SK-N-SH (cell line): ENCODE results near the gene IPCEF1. TPM values are rescaled to one million over a fixed set of nuclear protein-coding genes. Genes with fewer than 3 reads are reported as not detected.

Experiments used
- CTCF ChIA-PET: fragments of 300-600, 350-600 bp; formaldehyde crosslinking; extraction: SDS; loops from one replicate; lab custom pipeline; 2021; lab: Yijun Ruan, JAX
- POLR2A ChIA-PET: fragments of 350-600 bp; sonication (Branson Sonifier 250); formaldehyde crosslinking; extraction: SDS; loops from one replicate; lab custom pipeline; 2020; ENCODE audit warnings: antibody characterized with exemption, inconsistent platforms; lab: Yijun Ruan, JAX
- DNase-seq: peaks from one replicate; pipeline ENCODE4 v3.0.0; 2012
- H2AFZ ChIP-seq: fragments of 200-600 bp; sonication (generic); 2 replicates; pipeline ENCODE4 v1.8.1; 2016; ENCODE audit warnings: antibody characterized with exemption, mild to moderate bottlenecking, low read depth
- H3F3A ChIP-seq: fragments of 200-600 bp; sonication (generic); replicated peaks from 2 replicates; pipeline ENCODE3; 2016; ENCODE audit warnings: antibody characterized with exemption, mild to moderate bottlenecking; ENCODE audit not compliant: insufficient read depth
- H3K27ac ChIP-seq, 2 experiments: fragments of 200-500 bp in 1 of 2; fragments of 200-600 bp in 1 of 2; sonication (Bioruptor generic) in 1 of 2; sonication (generic), shearing (Covaris generic) in 1 of 2; 2 replicates each; pipeline versions ENCODE4 v1.5.1 to v1.6.1; 2014 to 2016; ENCODE audit warnings: low read depth in 2 of 2, inconsistent platforms in 1 of 2, low read length in 1 of 2, mild to moderate bottlenecking in 1 of 2, mixed read lengths in 1 of 2
- H3K27me3 ChIP-seq: fragments of 200-600 bp; sonication (generic), shearing (Covaris generic); 2 replicates; pipeline ENCODE4 v1.6.1; 2016; ENCODE audit warnings: mixed run types; ENCODE audit not compliant: insufficient read depth
- H3K36me3 ChIP-seq, 2 experiments: fragments of 200-500 bp in 1 of 2; fragments of 200-600 bp in 1 of 2; sonication (Bioruptor generic) in 1 of 2; sonication (generic) in 1 of 2; replicated peaks in 1 of 2; 2 replicates each; pipeline versions ENCODE3 to v1.5.1; 2014 to 2016; ENCODE audit warnings: low read length in 1 of 2, mild to moderate bottlenecking in 1 of 2; ENCODE audit not compliant: insufficient read depth in 2 of 2, control insufficient read depth in 1 of 2
- H3K4me1 ChIP-seq, 2 experiments: fragments of 200-500 bp in 1 of 2; fragments of 200-600 bp in 1 of 2; sonication (Bioruptor generic) in 1 of 2; sonication (generic), shearing (Covaris generic) in 1 of 2; 2 replicates each; pipeline versions ENCODE4 v1.5.1 to v1.6.1; 2014 to 2016; ENCODE audit warnings: low read depth in 1 of 2, low read length in 1 of 2, mixed run types in 1 of 2; ENCODE audit not compliant: insufficient read depth in 2 of 2, control insufficient read depth in 1 of 2
- H3K4me2 ChIP-seq: fragments of 200-600 bp; sonication (generic), shearing (Covaris generic); 2 replicates; pipeline ENCODE4 v1.6.1; 2017; ENCODE audit warnings: mixed run types
- H3K4me3 ChIP-seq, 2 experiments: fragments of 200-500 bp in 1 of 2; fragments of 200-600 bp in 1 of 2; sonication (Bioruptor generic) in 1 of 2; sonication (generic), shearing (Covaris generic) in 1 of 2; 2 replicates each; pipeline versions ENCODE4 v1.5.1 to v1.8.1; 2014 to 2016; ENCODE audit warnings: low read depth in 2 of 2, inconsistent platforms in 1 of 2, low read length in 1 of 2, mild to moderate bottlenecking in 1 of 2, mixed read lengths in 1 of 2, moderate library complexity in 1 of 2
- H3K79me2 ChIP-seq: fragments of 200-600 bp; sonication (generic); 2 replicates; pipeline ENCODE4 v1.8.1; 2017; ENCODE audit warnings: mild to moderate bottlenecking; ENCODE audit not compliant: insufficient read depth
- H3K9ac ChIP-seq: fragments of 200-600 bp; sonication (generic); 2 replicates; pipeline ENCODE4 v1.6.1; 2017; ENCODE audit warnings: mixed run types
- H3K9me2 ChIP-seq: fragments of 200-600 bp; sonication (generic); 2 replicates; pipeline ENCODE4 v1.6.1; 2017; ENCODE audit warnings: mixed run types
- H3K9me3 ChIP-seq: fragments of 200-600 bp; sonication (generic); 2 replicates; pipeline ENCODE4 v1.6.1; 2017; ENCODE audit warnings: mixed run types, mild to moderate bottlenecking, moderate library complexity
- H4K20me1 ChIP-seq: fragments of 200-600 bp; sonication (generic); 2 replicates; pipeline ENCODE4 v1.6.1; 2017; ENCODE audit warnings: mild to moderate bottlenecking, mixed run types; ENCODE audit not compliant: insufficient read depth
- CHD2 ChIP-seq: fragments of 150-350 bp; IDR thresholded peaks from 2 replicates; pipeline ENCODE4 v1.6.1; 2018; ENCODE audit warnings: low read length; ENCODE audit not compliant: partially characterized antibody
- CTCF ChIP-seq: fragments of 200-600 bp; sonication (generic); IDR thresholded peaks from 2 replicates; pipeline ENCODE4 v1.6.1; 2017; ENCODE audit warnings: antibody characterized with exemption, mild to moderate bottlenecking, moderate library complexity
- ELF1 ChIP-seq: IDR thresholded peaks from 2 replicates; pipeline ENCODE4 v1.4.0; 2012
- EP300 ChIP-seq, 2 experiments: IDR thresholded peaks; 2 replicates each; pipeline versions ENCODE4 v1.4.0 to v1.6.1; 2012; ENCODE audit warnings: borderline replicate concordance in 1 of 2, low read depth in 1 of 2, low read length in 1 of 2
- EZH2phosphoT487 ChIP-seq: fragments of 200-600 bp; sonication (generic); IDR thresholded peaks from 2 replicates; pipeline ENCODE4 v1.6.1; 2017; ENCODE audit warnings: low read depth, mixed run types, mild to moderate bottlenecking, antibody characterized with exemption, moderate library complexity, borderline replicate concordance
- FOSL2 ChIP-seq: IDR thresholded peaks from 2 replicates; pipeline ENCODE4 v1.4.0; 2012; ENCODE audit warnings: low read depth, mild to moderate bottlenecking, moderate library complexity, borderline replicate concordance
- MEF2A ChIP-seq: IDR thresholded peaks from 2 replicates; pipeline ENCODE4 v1.4.0; 2012; ENCODE audit warnings: low read depth, borderline replicate concordance
- POLR2AphosphoS5 ChIP-seq: IDR thresholded peaks from 2 replicates; pipeline ENCODE4 v1.6.1; 2012; ENCODE audit warnings: low read depth, low read length
- REST ChIP-seq: IDR thresholded peaks from 2 replicates; pipeline ENCODE4 v1.6.1; 2012; ENCODE audit warnings: mild to moderate bottlenecking, low read depth, low read length, moderate library complexity
- TAF1 ChIP-seq: IDR thresholded peaks from 2 replicates; pipeline ENCODE4 v1.6.1; 2012; ENCODE audit warnings: low read depth, mild to moderate bottlenecking, low read length, moderate library complexity, borderline replicate concordance
- USF2 ChIP-seq: fragments of 150-350 bp; IDR thresholded peaks from 2 replicates; pipeline ENCODE4 v1.6.1; 2017; ENCODE audit warnings: antibody characterized with exemption, low read length, low read depth, borderline replicate concordance
- WGBS: methylation state at CpG from one replicate; pipeline ENCODE4 v1.1.6; 2017; ENCODE audit warnings: low lambda C conversion rate; 5-methylcytosine and 5-hydroxymethylcytosine counted together
- polyA plus RNA-seq, 3 experiments: library from polyadenylated mRNA; depleted of rRNA; stranded (reverse); fragments of >200 nt; gene quantifications; 2 replicates each; pipeline ENCODE4 v1.2.3, GENCODE V29; 2012

The IPCEF1 gene
- polyA plus RNA-seq, 1 of the 3 experiments (the other 2 are of a cell fraction): not detected

GRCh38 chr6:154397491-154398195, 41.0 kb upstream of the IPCEF1 start:
- DNase-seq: no peak
- TF ChIP-seq TAF1: no peak
- Histone ChIP-seq H3K4me3 (no peak overlapping the region), H2AFZ (no peak overlapping the region), H3K27me3 (no peaks in the 10 kb centered on the region), H3K36me3 (peaks cover 4 to 15% of the 10 kb centered on the region in 2 experiments), H4K20me1 (no peaks in the 10 kb centered on the region), H3K27ac (no peak overlapping the region), H3K9ac (no peak overlapping the region), H3K9me3 (no peaks in the 10 kb centered on the region), H3K4me2 (no peak overlapping the region), H3F3A (peaks cover 7% of the 10 kb centered on the region), H3K4me1 (no peaks in the 10 kb centered on the region), H3K79me2 (no peaks in the 10 kb centered on the region), H3K9me2 (no peaks in the 10 kb centered on the region)
- ChIA-PET CTCF (interaction anchor here (1.5 kb wide), 1 partner anchor 17 kb away, joined by 3 read pairs; no protein-coding TSS in a partner anchor), POLR2A (no interaction called here)
- WGBS: 83% methylated on average over 9 of the region's 9 CpGs

- POLR2A ChIA-PET: no interaction called here
- H2AFZ ChIP-seq: no peak overlapping the region
- no peak overlapping the region for H3K4me2 ChIP-seq
- H3K9me2 ChIP-seq: no peaks in the 10 kb centered on the region
- peaks cover 1 to 5% of the 10 kb centered on the region in 2 experiments for H3K36me3 ChIP-seq
- peaks cover 5% of the 10 kb centered on the region for H3F3A ChIP-seq
- DNase-seq: no peak
- H3K4me1 ChIP-seq: no peaks in the 10 kb centered on the region
- no peaks in the 10 kb centered on the region for H3K27me3 ChIP-seq
- no peaks in the 10 kb centered on the region for H3K9me3 ChIP-seq
- no peaks in the 10 kb centered on the region for H4K20me1 ChIP-seq
- CTCF ChIA-PET: interaction anchor here (1.5 kb wide), 2 partner anchors 10 to 19 kb away, joined by 3 read pairs; no protein-coding TSS in a partner anchor
- no peak overlapping the region for H3K9ac ChIP-seq
- H3K4me3 ChIP-seq: no peak overlapping the region
- no peak overlapping the region for H3K27ac ChIP-seq
- TF ChIP-seq EP300 (IDR thresholded peaks at IDR 0.05; ENCODE audit: borderline replicate concordance in 1 of 2, low read depth in 1 of 2, low read length in 1 of 2) (no peak), FOSL2 (no peak), CTCF (no peak), USF2 (no peak), MEF2A (no peak), EZH2phosphoT487 (no peak), CHD2 (no peak), ELF1 (no peak), TAF1 (no peak), POLR2AphosphoS5 (no peak), REST (no peak)
- 99% methylated on average over 4 of the region's 6 CpGs for WGBS
- H3K79me2 ChIP-seq: no peaks in the 10 kb centered on the region
Measured at GRCh38 chr6:154395878-154396277, 39.3 kb upstream of the IPCEF1 start.
